HG03460 (cell line): ENCODE results near the gene FAM120B.

Experiments
- ATAC-seq: cut with Tn5 transposase; IDR thresholded peaks from one replicate; pipeline ENCODE4 v1.9.1; 2021; ENCODE audit not compliant: unreplicated experiment

The FAM120B gene

DNA sequence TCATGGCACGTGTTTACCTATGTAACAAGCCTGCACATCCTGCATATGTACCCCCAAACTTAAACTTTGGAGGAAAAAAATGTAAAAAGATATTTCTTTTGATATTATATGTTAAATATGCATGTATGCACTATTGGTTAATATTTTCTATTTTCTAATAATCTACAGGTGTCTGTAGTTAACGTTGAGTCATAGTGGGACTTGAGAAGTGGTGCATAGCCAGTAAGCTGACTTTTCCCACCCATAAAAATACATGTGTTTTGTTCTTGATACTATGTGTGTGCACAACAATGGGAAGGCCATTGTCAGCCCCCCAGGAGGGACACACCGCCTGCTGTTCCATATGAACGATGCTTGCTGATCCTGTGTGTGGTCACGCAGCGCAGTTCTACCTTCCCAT, 49.1 kb downstream of the FAM120B start:
- no peak for ATAC-seq

- ATAC-seq: no peak
Measured at GRCh38 chr6:170357812-170358211, 51.3 kb downstream of the FAM120B start.

- ATAC-seq: no peak
Measured at GRCh38 chr6:170358496-170358895, 51.9 kb downstream of the FAM120B start.

GRCh38 chr6:170360476-170360875, 53.9 kb downstream of the FAM120B start:
- no peak for ATAC-seq

DNA sequence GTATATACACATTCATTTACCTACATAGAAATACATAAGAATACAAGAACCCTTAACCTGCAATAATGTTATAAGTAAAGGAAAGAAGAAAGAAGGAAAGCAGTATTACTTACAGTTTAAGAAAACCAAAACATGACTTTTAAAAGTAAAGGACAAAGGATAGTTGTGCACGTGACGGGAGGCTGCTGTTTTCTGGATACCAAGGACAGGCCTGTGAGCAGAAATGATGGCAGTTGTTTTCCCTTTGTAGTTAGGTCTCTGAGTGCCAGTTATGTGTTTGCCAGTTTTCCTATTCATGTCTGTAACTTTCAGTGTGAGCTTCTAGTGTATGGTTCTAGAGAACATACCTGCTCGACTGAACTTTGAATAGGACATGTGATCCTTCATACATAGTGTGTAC, 54.8 kb downstream of the FAM120B start:
- no peak for ATAC-seq

DNA sequence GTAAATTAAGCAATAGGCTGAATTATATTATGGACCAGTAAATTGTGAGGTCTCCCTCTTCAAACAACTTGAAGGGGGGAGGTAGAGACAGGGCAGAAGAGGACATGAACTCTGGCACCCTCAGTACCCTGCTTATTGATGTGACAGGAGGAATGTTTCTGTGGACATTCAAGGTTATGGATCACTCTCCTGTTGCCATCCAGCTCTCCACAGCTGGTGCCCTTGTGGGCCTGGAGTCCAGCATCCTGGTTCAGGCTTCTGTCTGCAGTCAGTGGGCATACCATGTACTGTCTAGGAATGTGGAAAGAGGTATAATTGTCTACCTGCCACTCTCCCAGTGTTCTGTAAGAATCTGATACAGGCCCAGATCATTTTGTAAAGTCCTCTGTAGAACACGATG, 55.6 kb downstream of the FAM120B start:
- ATAC-seq: no peak

GRCh38 chr6:170363255-170363654, 56.7 kb downstream of the FAM120B start:
- no peak for ATAC-seq

GRCh38 chr6:170365121-170365520, 58.6 kb downstream of the FAM120B start:
- ATAC-seq: no peak

DNA sequence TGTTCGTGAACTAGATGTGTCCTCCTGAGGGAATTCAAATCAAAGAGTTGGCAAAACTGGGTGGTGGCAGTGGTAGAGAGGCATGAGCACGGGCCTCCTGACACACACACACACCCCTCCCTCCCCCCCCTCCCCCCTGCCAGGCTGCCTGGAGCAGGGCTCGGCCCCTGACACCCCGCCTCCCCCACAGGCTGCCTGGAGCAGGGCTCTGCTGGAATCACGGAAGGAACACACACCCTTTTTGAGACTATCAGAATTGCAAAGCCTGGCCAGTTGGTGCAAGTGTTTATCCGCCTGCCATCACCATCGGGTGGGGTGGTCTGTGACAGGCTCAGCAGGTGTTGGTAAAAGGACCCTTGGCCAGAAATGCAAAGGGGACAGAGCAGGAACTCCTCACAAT, 59.0 kb downstream of the FAM120B start:
- no peak for ATAC-seq

DNA sequence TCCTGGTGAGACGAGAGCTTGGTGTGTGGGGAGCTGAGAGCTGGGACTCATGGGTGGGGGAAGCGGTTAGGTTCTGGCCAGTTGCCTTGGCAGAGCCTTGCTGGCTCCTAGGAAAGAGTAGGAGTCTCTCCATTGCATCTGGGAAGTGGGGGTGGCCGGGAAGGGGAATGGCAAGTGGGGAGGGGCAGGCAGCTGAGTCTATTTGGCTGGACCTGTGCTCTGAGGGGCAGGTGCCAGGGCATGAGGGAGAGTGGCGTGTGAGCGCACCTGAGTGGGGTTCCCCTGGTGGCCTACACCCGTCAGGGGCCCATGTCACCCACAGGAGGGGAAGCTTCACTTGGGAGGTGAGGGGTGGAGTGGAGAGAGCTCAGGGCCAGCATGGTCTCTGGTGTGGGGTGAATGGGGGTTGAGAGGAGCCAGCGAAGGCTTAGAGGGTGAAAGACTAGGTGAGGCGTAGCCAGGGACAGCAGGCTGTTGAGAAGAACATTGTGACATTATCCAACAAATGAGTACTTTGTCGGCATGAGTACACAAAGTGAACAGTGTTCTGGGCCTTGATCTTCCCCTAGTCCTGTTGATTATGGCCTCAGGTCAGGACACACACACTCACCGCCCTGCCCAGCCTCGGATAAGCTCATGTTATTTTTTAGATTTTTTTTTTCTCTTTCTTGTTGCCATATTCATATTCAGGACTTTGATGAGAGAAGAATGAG, 59.8 kb downstream of the FAM120B start:
- ATAC-seq: no peak

- no peak for ATAC-seq
Measured at GRCh38 chr6:170367241-170367640, 60.7 kb downstream of the FAM120B start.

GRCh38 chr6:170368544-170368943, 62.0 kb downstream of the FAM120B start:
- ATAC-seq: no peak

GRCh38 chr6:170369403-170369802, 62.8 kb downstream of the FAM120B start:
- no peak for ATAC-seq

DNA sequence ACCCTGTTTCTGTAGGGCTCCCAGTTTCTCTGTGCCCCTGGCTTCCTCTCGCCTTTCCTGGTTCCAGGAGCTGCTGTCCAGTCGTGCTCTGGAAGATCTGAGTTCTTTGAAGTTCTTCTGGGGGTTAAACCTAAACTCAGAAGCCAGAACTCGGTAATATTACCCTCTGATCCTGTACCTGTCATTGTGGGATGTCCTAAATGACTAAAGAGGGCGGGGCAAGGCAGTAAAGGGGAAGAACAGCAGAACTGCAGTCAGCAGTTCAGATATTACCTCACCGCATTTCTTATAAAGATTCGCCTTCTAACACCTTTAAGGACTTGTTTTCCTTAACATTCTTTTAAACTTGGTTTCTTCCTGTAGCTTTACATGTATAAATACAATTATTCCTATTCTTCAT, 63.9 kb downstream of the FAM120B start:
- ATAC-seq: no peak

GRCh38 chr6:170371080-170371479, 64.5 kb downstream of the FAM120B start:
- ATAC-seq: no peak

DNA sequence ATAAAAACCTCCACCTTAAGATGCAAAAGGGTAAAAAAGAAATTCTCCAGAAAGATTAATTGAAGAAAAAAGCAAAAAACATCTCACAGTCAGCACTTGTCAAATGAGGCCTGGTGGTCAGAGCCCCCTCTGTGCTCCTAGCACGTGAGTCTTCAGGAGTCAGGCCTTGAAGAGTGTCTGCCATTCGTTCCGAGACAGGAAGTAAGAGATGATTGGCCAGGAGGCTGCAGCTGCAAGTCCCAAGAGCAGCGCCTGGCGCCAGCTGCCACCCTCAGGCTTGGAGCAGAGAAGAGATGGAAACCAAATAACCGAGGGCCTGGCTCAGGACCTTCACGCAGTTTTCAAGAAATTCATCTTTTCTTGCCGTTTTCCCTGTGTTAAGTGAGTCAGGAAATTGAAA, 65.0 kb downstream of the FAM120B start:
- no peak for ATAC-seq

- ATAC-seq: no peak
Measured at GRCh38 chr6:170372380-170373325, 66.1 kb downstream of the FAM120B start.

- ATAC-seq: no peak
Measured at GRCh38 chr6:170374571-170375444, 68.2 kb downstream of the FAM120B start.

GRCh38 chr6:170375661-170376060, 69.1 kb downstream of the FAM120B start:
- ATAC-seq: no peak

DNA sequence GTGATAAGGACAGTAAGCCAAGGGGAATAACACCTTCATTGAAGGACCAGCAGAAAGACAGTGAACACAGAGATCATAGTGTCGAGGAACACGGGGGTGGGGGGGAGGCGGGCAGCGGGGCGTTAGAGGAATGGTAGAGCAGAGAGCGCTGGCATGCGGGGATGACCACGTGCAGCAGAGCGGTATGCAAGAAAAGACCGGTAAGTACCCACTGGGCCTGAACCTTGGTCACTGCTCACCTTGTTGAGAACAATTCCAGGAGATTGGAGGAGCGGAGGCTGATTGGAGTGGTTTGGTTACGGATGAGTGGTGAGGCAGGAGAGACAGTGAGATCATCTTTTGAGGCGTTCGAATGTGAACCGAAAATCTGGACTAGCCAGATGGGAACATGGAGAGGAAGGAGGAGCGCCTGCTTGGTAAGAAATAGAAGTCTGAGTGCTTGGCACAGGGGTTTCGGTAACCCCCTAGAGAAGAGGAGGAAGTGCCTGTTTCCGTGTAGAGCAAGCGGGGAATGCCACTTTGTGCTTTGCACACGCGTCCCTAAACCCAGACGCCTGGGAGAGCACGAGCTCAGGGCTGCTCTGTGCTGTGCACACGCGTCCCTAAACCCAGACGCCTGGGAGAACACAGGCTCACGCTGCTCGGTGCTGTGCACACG, 70.0 kb downstream of the FAM120B start:
- ATAC-seq: no peak

GRCh38 chr6:170378502-170378901, 71.9 kb downstream of the FAM120B start:
- ATAC-seq: no peak
